Neutrophil (primary cell): ENCODE measurements around the gene GALE.

Experiments
- H3K27ac ChIP-seq: fragments of 200-600 bp; sonication (generic); 2 replicates; pipeline ENCODE4 v1.5.1; 2016; ENCODE audit warnings: mild to moderate bottlenecking, moderate library complexity
- H3K27me3 ChIP-seq: fragments of 200-600 bp; sonication (generic); 2 replicates; pipeline ENCODE4 v1.6.0; 2016; ENCODE audit warnings: mild to moderate bottlenecking
- H3K36me3 ChIP-seq: fragments of 200-600 bp; sonication (generic); 2 replicates; pipeline ENCODE4 v1.5.1; 2017
- H3K4me1 ChIP-seq, 2 experiments: fragments of 200-600 bp in 1 of 2; sonication (generic) in 1 of 2; 1 replicate in 1 of 2; 2 replicates in 1 of 2; pipeline versions ENCODE4 v1.5.1 to v1.6.1; 2013 to 2016; ENCODE audit warnings: low read depth in 1 of 2, low read length in 1 of 2, mild to moderate bottlenecking in 1 of 2, moderate library complexity in 1 of 2; ENCODE audit not compliant: control insufficient read depth in 1 of 2, insufficient read depth in 1 of 2
- H3K4me3 ChIP-seq, 2 experiments: fragments of 200-600 bp in 1 of 2; sonication (generic) in 1 of 2; 1 replicate in 1 of 2; 2 replicates in 1 of 2; pipeline ENCODE4 v1.5.1; 2013 to 2016; ENCODE audit warnings: low read depth in 1 of 2, low read length in 1 of 2, mild to moderate bottlenecking in 1 of 2, moderate library complexity in 1 of 2
- H3K9me3 ChIP-seq: fragments of 200-600 bp; sonication (generic); 2 replicates; pipeline ENCODE4 v1.5.1; 2016
- CTCF ChIP-seq: fragments of 200-600 bp; sonication (generic); IDR thresholded peaks from 2 replicates; pipeline ENCODE4 v1.5.1; 2016; ENCODE audit warnings: antibody characterized with exemption

The GALE gene

GRCh38 chr1:23801876-23802275 lies 1.3 kb upstream of the GALE start:
- Histone ChIP-seq H3K9me3 (no peaks in the 10 kb centered on the region), H3K36me3 (peaks cover 30% of the 10 kb centered on the region), H3K4me1 (peaks cover 22 to 28% of the 10 kb centered on the region in 2 experiments), H3K27me3 (no peaks in the 10 kb centered on the region), H3K27ac (peak overlapping the region; percentile 90), H3K4me3 (peak overlapping the region in 1 of 2 experiments; percentile 87)
- TF ChIP-seq CTCF: no peak

DNA sequence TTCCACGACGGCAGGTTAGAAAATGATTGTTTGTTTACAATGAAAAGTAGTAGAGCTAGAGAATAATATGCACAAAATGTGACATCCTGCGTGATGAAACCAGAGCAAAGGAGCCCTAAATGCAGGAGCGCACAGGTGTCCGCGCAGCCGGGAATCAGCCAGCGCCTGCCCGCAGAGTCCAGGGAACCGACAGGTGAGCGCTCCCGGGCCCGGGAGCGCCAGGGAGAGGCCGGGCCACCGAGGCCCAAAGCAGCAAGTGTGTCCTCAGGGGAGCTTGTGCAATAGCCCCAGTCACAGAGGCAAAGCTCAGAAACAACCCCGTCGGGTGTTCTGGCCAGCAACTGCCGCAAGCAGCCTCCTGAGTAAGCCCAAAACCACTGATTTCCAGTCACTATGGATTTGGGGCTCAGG lies 789 bp upstream of the GALE start:
- TF ChIP-seq CTCF: no peak
- Histone ChIP-seq H3K27ac (peak overlapping the region; percentile 90), H3K4me1 (peaks cover 19 to 23% of the 10 kb centered on the region in 2 experiments), H3K27me3 (no peaks in the 10 kb centered on the region), H3K36me3 (peaks cover 35% of the 10 kb centered on the region), H3K9me3 (no peaks in the 10 kb centered on the region), H3K4me3 (peak overlapping the region; percentile 87 to 97)

DNA sequence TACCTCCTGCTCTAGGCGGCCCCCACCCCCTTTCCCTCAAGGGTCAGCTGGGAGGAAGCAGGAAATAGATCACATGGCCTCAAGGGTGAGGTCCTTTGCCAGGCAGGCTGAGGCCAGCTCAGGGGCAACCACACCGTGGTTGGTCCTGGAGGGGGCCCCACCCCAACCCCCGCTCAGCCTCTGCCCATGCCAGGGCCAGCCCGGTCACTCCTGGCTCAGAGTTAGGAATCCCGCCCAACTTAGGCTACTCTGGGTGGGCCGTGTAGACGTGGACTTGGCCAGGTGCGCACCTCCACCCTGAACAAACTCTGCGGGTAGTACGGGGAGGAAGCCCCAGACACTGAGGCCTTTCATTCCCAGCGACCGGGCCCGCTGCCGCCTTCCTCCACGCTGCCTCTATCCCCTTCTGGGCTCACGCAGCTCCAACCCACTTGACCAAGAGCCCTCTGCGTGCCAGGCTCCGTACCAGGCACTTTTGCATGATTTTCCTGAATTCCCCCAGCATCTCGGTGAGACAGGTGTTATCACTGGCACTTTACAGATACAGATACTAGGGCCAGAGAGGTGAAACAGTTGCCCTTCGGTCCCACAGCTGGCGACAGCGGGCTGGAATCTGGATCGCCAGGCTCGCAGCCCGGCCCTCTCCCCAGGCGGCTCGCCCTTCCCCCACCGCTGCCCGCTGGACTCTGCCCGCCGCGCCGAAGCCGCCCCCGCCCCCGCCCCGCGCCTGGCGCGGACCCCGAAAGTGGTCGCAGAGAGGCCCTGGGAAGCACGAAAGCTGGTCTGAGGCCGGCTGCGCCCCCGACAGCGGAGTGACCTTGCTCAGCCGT lies 769 bp downstream of the GALE start:
- H3K27me3 ChIP-seq: no peaks in the 10 kb centered on the region
- no peaks in the 10 kb centered on the region for H3K9me3 ChIP-seq
- peaks cover 19 to 23% of the 10 kb centered on the region in 2 experiments for H3K4me1 ChIP-seq
- H3K36me3 ChIP-seq: peaks cover 51% of the 10 kb centered on the region
- H3K4me3 ChIP-seq: peak overlapping the region; percentile 87 to 97
- H3K27ac ChIP-seq: peak overlapping the region; percentile 90
- TF ChIP-seq CTCF: no peak

DNA sequence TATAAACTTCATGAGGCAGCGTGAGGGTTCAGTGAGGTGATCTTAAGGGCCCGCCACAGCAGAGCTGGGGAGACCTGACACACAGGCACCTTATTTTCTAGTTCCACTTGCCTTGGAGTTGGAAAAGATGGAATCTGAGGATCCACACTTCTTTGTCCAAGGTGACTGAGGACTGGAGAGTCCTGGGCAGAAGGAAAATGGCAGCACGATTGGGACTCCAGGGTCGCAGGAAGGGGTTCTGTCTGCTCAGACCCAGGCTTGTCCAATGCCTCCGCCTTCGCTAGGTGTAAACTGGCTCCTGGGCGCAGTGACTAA lies 1.3 kb downstream of the GALE start:
- Histone ChIP-seq H3K36me3 (peaks cover 53% of the 10 kb centered on the region), H3K9me3 (no peaks in the 10 kb centered on the region), H3K4me3 (peak overlapping the region; percentile 87 to 97), H3K27me3 (no peaks in the 10 kb centered on the region), H3K4me1 (peaks cover 19 to 23% of the 10 kb centered on the region in 2 experiments), H3K27ac (peak overlapping the region; percentile 90)
- TF ChIP-seq CTCF: no peak

DNA sequence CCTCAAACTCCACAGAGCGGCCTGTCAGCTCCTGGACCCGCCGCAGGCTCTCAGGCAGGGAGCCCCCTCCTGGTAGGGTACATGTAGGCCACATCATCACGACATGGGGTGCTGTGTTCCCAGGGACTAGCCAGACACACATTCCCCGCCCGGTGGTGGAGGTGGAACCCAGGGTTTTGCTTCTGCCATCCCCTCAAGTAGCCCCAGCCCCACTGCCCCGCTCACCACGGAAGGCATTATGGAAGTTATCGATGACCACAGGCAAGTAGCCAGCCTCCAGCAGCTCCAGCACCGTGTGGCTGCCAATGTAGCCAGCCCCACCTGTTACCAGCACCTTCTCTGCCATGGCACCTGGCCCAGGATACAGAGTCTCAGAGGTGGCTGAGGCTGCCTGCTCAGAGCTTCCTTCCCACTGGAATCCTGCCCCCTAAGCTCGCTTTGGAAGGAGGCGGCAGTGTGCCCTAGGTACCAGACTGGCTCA lies 1.9 kb downstream of the GALE start:
- H3K9me3 ChIP-seq: no peaks in the 10 kb centered on the region
- peaks cover 53% of the 10 kb centered on the region for H3K36me3 ChIP-seq
- no peak overlapping the region for H3K27ac ChIP-seq
- no peaks in the 10 kb centered on the region for H3K27me3 ChIP-seq
- TF ChIP-seq CTCF: no peak
- no peak overlapping the region for H3K4me3 ChIP-seq
- H3K4me1 ChIP-seq: peaks cover 19 to 23% of the 10 kb centered on the region in 2 experiments
